HG03108 (cell line): ENCODE measurements around the gene THSD4.

Experiments
- ATAC-seq: cut with Tn5 transposase; IDR thresholded peaks from one replicate; pipeline ENCODE4 v1.9.1; 2021; ENCODE audit warnings: moderate library complexity; ENCODE audit not compliant: unreplicated experiment

The THSD4 gene

DNA sequence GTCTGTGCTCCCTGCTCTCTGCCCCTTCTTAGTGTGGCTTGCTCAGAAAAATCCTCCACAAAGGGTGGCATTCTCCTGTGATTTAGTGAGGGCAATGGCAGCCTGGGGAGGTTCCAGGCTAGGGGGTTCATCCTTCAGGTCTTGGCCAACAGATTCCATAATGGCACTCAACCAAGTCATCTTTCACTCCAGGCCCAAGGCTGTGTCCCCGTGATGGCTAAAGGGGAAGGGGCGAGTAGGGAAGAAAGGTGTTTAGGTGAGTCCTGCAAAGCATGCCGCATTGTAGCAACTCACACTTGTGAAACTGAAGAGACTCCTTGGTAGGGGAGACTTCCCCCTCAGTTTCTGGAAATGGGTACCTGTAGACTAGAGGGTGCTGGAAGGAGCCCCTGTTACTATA lies 105.6 kb downstream of the THSD4 start:
- no peak for ATAC-seq

DNA sequence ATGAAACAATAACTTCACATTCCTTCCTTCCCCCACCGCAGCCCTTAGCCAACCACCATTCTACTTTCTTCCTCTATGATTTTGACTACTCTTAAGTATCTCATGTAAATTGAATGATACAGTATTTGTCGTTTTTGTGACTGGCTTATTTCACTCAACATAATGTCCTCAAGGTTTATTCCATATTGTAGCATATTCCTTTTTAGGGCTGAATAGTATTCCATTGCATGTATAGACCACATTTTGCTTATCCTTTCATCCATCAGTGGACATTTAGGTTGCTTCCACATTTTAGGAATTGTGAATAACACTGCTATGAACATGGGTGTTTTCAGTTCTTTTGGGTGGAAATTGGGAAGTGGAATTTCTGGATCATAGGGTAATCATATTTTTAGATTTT lies 106.1 kb downstream of the THSD4 start:
- no peak for ATAC-seq

DNA sequence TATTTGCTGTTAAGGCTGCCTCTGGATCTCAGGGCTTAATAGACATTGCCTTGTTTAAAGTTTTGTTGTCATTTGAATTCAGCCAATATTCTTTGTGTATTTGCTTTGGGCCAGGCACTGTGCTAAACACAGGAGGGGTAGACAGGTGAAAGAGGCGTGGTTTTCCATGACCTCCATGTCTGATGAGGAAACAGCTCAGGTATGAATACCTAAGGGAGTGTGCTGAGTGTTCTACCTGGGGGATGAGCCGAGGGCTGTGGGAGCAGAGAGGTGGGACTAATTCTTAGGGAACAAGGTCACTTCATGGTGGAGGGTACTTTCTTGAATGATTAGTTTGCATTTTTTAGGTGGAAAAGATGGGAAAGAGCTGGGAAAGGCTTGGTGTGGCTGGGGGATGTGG lies 108.2 kb downstream of the THSD4 start:
- no peak for ATAC-seq

DNA sequence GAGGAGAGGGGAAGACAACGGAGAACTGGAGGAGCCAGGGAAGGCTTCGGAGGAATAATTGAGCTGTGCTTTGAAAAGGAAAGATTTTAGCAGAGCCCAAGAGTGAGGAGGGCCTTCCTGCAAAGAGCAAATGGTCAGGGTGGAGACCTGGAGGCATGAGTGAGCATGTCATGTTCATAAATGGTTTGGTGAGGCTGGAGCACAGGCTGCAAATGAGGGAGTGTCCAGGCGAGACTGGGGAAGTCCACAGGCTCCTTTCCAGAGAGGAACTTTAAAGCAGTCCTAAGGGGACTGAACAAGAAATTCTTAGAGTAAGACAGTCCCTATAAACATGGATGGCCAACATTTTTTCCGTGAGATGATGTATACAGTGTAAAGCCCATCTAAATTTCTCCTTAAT lies 108.8 kb downstream of the THSD4 start:
- ATAC-seq = no peak

DNA sequence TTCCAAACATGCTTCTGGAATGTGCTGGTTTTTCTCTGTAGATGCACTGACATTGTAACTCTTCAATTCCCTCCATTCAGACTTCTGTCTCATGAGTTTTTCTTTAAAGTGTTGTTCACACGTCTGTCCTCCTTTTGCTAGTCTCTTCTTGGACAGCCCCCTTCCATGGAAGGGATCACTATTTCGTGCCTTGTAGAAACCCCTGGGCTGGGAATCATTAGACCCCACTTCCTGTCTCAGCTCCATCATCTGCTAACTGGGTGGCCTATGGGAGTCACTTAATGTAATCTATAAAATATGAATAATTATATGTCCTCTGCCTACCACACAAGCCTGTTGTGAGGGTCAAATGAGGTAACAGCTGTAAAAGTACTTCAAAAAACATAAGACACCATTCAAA lies 110.6 kb downstream of the THSD4 start:
- ATAC-seq = no peak

DNA sequence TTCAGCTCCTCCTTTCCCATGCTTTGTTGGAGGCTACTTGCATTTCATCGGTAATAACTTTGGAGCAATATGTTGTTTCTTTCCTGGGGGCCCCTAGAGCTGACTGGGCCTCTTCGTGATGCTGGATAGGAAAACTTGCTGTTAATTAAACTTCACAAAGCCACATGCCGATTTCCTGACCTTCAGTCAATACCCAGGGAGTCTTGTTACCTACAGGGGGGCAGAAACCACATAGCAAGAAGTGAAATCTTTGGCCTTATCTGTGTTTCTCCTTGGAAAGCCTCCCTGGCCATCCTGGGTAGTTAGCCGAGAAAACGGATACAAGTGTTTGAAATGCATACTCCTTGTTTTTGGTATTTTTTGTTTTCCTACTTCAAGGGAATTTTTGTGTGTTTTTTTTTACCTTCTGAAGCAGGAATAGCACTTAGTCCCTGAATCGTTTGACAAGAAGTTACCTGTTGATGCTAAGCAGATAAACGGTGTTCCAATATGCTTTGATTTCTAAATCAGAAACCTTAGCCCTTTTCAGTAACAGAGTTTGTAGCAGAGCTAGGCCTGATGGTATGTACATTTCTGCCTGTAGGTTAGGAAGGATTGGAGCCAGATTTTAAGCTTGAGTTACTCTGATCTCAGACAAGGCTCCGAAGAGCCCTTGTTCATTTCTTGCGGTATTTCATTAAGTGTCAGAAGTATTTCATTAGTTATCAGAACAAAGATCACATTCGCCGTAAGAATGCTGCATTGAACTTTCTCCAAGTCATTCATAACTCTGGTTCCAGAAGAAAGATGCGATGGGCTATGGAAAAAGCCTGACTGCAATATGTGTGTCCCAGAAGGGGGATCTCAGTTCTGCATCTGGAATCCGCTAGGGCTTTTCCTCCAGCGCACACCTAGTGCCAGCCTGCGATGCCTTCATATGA lies 111.5 kb downstream of the THSD4 start:
- ATAC-seq = no peak

DNA sequence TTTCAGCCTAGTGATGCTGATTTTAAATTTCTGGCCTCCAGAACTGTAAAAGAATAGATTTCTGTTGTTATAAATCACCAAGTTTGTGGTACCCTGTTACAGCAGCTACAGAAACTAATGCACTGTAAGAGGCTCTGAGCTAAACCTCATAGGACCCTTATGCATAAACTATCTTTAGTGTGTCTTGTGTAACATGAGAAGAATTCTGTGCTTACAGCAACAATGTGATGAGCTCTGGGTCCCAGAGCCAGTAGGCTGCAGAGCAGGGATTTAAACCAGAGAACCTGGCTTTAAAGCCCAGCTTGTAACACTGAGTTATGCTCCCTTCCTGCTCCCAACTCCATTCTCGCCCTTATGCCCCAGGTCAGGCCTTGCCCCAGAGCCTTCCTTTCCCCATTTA lies 113.1 kb downstream of the THSD4 start:
- ATAC-seq = no peak

DNA sequence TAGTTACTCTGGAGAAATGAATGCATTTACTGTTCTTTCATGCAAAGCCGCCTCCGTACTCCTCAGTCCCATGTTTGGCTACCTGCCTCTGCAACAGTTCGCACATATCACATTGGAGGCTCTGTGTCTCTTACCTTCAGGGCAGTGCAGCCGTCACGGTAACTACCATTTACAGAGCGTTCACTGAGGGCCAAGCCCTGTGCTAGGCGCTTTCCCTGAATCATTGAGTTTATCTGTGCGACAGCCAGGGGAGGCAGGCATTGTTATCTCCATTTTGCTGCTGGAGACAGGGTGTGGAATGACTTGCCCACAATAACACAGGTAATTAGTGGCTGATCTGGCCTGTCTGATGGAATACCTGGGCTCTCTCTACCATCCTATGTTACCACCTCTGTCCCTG lies 115.0 kb downstream of the THSD4 start:
- no peak for ATAC-seq

DNA sequence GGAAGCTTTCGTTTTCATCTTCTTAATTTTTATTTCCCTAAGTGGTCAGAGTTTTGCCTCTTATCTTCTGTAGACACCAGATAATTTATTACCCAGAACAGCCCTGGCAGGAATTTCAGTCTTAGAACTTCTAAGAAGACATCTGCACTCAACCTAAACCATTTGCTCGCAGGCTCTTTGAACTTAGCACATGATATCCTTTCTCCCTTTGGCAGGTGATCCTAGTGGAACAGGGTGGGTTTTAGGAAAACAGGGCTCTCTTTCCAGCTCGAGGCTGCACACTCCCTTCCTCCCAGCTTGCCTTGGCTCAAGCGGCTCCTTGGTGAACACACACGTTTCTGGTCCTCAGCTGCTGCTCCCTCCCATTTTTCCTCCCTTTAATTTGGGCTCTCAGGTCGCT lies 116.5 kb downstream of the THSD4 start:
- ATAC-seq = no peak

DNA sequence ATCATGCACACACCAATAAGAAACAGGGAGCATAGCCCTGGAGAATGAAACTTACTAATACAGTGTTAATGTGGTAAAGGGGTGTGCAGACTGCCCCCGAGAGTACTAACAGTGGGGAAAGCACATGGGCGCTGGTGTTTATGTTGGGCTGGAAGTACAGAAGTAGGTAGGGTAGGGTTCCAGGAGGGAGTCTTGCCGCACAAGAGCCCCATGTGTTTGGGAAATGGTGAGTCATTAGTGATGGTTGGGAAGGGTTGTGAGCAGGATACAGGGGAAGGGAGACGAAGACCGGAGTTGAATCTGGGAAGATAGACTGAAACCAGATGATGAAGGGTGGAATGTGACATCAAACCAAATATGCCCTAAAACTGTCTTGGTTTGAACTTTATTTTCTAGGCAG lies 117.1 kb downstream of the THSD4 start:
- ATAC-seq = no peak

DNA sequence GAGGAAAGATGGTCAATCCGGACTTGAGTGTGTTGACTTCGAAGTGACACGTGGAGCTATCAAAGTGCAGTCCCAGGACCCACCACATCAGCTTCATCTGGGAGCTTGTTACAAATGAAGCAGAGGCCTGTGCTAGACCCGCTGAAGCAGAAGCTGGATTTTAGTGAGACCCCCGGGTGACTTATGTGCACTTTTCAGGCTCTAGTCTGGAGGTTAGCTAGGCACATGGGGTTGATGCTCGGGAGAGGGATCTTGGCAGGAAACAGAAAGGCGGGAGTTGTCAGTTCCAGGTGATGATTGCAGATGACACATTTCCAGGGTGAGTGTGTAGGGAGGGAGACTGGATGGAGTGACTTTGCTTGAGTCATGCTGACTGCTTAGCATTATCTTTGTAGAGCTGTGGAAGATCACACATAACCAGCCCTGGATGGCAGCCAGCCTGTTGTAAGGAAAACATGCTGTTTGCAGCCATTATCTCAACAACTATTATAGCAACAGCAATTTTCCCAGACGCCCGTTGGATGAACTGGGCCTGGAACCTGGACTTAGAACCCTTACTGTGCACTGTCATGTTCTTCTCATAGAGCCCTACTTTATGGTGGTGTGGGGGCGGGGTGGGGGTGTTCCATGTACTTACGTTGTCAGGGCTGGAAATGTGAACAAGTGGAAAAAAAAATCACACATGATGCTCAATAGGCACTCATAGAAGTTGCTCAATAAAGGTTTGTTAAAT lies 122.4 kb downstream of the THSD4 start:
- no peak for ATAC-seq

DNA sequence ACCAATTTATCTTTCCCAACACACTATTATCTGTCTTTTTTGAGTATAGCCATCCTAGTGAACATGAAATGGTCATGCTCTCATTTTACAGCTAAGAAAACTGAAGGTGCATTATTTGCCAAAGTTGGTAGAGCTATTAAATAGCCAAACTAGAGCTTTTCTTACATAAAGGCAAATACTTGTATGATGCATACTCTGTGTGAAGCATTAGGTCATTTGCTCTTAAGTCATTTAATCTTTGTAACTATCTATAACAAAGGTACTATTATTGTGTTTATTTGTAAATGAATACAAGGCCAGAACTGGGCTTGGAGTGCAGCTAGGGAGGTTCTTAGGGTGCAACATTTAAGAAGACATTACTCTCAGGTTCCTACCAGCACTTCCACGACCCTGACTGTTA lies 123.7 kb downstream of the THSD4 start:
- no peak for ATAC-seq

DNA sequence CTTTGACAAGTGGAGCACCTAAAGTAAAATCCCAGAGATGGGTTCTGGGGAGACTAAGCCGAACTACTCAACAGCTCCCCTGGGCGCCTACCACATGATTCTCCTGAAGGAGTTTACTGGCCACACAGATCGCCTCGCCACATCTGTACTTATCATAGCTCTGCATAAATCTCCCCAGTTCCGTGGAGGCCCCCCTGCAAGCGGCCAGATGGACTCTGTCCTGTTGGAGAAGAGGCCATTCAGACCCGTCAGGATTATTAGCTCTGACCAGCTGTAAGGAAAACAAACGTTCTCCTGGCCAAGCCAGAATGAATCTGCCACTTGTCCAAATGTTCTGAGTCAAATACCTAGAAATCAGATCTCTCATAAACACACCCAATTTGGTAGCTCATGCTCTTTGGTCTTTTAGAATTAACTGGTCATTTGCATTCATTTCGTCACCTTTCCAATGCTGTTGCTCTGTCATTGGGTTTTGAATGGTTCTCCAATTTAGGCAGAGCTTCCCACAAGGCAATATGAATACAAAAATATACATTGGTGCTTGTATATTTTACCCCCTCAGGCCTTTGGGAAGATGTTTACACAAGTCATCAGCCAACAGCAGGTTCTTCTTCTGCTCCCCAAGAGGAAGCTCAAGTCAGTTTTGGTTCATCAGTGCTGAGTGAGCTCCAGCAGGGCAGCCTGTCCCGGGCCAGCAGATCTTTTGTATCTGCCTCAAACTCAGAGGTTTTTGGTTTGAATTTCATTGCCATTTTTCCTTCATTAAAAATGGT lies 124.5 kb downstream of the THSD4 start:
- no peak for ATAC-seq

DNA sequence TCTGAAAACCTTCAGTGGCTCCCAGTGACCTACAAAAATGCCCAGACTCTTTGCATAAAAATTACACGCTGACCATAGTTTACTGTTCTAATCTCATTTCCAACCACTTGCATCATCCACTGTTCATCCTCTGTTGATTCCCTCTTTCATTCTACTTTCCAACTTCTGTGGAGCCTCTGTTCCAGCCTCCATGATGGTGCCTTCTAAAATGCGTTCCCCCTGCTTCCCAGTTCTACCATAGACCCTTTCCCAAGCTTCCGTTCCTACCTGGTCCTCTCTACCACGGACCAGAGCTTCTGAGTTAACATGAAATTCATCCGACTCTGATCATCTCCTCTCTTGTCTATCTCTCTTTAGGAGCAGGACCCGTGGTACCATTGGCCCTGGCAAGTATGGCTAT lies 127.0 kb downstream of the THSD4 start:
- no peak for ATAC-seq

DNA sequence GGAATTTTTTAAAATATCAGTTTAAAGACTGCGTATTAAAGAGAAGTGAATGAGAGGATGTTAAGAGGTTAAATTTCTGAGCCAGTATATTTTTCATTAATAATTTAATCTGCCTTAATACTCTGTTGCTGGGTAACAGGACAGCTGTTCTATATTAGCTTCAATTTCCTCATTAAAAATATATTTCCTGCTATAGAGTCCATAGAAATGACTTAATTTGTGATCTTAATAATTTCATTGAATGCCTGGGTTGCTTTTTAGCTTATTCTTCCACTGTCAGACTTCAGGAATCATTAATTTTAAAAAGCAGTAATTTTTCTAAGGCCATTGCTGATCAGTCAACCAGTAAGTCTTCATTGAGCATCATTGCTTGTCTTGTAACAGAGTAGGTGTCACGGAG lies 129.0 kb downstream of the THSD4 start:
- no peak for ATAC-seq

DNA sequence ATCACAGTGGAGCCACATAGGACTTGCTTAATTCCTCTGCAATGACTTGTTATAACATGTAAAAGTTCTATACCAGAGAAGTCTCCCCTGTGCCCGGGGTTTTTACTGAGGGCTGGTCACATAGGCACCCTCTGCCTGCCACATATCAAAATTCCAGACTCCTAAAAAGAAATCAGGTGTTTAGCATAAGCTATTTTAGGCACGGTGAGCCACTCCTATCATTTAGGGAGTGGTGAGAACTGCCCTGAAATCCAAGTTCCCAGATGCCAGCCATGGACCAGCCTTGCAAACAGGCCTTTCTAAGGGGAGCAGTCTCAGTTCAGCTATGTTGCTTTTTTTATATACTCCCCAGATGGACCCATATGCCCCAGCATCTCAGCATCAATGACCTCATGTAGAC lies 130.3 kb downstream of the THSD4 start:
- ATAC-seq = no peak

DNA sequence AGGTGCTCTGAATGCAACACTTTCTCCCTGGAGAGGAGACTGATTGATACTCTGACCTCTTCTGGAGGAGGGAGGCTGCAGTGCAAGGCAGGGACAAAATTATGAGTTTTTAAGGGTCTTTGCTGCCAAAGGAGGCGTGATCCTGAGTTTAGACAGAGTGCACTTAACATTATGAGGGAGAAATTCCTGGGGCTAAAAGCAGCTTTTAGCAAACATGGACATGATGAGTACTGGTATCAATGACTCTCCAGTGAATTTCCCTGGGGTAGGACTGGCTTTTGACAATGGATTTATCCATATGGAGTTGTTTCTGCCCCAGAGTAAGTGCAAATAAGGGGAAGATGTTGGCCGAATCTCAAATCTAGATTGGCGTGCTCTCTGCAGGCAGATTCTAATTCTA lies 133.1 kb downstream of the THSD4 start:
- ATAC-seq = no peak

DNA sequence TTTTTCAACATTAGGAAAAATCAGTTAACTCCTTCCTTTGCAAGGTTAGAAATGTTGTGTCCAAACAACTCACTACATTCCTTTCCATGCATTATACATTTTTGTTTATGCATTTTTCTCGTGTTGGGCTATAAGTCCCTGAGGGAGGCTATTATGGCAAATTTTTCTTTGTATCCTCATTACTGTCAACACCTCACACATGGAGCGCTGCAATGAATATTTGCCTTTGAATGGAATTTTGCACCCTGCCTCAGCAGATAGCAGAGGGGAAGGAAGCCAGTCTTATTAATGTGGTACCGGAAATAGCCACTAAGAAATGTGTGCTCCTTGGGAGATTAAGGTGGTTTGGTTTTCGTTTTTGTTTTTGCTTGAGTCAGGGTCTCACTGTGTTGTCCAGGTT lies 134.7 kb downstream of the THSD4 start:
- ATAC-seq = no peak

DNA sequence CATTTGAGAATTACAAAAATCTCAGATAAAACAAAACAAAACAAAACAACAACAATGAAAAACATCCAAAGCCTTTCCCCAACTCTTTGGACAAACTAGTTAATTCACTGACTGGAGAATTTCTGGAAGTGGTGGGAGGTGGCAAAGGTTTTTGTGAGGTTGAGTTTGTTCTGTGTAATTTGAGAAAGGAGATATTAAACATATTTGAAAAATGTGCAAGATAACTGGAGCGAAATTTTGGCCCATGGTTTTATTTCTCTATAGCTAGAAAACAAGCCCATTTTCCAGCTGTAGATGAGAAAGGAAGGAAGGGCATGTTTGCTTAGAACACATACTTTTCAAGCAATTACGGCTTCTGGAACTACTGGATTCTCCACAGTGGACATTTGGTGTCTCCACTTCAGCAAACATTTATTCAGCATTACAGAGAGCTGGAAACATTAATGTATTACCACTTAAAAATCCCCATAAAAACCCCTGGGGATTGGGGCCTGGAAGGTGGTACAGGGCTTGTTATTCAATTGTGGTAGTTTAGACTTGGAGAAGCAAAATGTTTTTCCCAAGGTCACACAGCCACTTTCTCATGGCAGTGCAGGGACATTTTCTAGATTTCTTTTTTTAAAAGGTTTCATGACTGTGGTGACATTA lies 135.8 kb downstream of the THSD4 start:
- ATAC-seq = no peak

DNA sequence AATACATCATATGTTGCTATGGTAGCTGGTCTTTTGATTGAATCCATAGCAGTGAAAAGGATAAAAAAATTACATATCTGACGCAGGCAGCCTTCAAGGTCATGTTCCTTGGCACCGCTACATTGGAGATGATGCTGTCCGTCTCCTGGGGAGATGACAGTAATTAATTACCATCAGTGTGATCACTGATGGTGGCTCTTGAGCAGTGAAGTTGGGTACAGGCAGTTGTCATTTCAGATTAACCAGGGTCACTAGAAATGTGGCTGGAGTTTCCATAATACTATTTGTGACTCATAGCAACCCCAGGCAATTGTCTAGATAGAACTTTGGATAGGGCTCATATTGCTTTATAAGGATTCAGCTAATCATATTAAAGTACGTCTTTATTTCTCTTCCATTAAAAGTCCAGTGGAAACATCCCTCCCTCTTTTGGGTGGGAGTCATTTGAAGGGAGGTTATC lies 136.3 kb downstream of the THSD4 start:
- no peak for ATAC-seq
